Measurements from ENCODE around the gene PLPP7.
"Not testable (repeated sequence)": the region's sequence is repeated elsewhere in the genome, so short reads cannot be mapped to it uniquely, and the experiment has no call there.

PLPP7 gene

DNA sequence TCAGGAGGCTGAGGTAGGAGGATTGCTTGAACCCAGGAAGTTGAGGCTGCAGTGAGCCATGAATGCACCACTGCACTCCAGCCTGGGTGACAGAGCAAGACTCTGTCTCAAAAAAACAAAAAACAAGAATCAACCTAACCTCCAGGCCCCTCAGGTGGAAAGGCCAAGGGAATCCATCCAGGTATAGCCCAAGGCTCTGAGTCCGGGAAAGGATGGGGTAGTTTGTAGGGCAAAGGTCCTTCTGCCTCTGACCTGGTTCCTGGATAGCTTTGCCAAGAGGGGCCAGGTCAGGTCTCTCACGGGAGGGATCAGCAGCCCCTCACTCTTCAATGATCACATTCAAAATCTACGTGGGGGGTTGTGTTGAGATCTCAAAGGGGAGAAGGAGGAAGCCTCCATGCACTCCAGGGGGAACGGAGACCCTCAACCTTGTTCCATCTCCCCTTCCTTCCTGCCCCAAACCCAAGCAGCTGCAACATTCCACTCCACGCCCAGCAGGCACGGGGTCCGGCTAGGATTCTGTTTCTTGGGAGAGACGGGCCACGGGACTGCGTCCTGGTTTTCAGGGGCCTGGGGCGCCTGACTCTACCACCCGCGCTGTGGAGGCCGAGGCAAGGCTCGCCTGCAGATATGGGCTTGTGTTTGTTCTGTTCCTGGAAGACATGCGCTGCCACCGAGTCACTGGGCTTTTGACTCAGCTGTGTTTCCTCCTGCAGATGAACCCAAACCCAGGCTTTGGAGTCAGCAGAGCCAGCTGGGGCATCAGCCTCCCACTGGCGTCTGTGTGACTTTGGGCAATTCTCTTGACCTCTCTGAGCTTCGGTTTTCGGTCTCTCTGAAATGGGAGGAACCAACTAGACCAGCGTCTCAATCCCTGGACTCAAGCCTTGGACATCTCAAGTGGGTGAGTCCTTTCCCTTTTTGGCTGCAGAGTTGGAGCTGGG is 35.5 kb downstream of the PLPP7 start:
- H3K4me3 ChIP-seq (ENCODE audit: low read depth, low read length), result no peak overlapping the region
- no peak for DNase-seq (ENCODE audit: low read depth)
- TF ChIP-seq, protein P1, sequence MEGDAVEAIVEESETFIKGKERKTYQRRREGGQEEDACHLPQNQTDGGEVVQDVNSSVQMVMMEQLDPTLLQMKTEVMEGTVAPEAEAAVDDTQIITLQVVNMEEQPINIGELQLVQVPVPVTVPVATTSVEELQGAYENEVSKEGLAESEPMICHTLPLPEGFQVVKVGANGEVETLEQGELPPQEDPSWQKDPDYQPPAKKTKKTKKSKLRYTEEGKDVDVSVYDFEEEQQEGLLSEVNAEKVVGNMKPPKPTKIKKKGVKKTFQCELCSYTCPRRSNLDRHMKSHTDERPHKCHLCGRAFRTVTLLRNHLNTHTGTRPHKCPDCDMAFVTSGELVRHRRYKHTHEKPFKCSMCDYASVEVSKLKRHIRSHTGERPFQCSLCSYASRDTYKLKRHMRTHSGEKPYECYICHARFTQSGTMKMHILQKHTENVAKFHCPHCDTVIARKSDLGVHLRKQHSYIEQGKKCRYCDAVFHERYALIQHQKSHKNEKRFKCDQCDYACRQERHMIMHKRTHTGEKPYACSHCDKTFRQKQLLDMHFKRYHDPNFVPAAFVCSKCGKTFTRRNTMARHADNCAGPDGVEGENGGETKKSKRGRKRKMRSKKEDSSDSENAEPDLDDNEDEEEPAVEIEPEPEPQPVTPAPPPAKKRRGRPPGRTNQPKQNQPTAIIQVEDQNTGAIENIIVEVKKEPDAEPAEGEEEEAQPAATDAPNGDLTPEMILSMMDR (IDR thresholded peaks at IDR 0.05; ENCODE audit: low read depth, low read length, missing control alignments), result no peak

DNA sequence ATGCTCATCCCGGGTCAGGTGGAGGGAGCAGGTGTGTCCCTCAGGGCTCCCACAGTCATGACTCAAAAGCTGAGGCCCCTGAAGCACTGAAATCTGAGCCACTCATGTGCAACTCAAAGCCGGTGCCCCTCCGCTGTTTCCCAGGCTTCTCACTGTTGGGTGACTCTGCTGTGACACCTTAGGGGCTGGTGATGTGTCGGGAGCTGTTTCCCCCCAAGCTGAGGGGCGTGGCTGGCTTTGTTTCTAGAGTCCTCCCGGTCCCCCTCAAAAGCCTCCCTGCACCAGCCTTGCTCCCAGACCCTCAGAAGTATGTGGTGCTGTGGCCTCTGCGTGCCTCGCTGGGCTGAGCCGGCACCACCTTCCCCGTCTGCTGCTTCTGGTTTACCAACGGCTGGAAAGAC is 39.7 kb downstream of the PLPP7 start:
- no peak for DNase-seq (ENCODE audit: low read depth)
- H3K4me3 ChIP-seq (ENCODE audit: low read depth, low read length), result no peak overlapping the region
- TF ChIP-seq, protein P1 (IDR thresholded peaks at IDR 0.05; ENCODE audit: low read depth, low read length, missing control alignments), result no peak

DNA sequence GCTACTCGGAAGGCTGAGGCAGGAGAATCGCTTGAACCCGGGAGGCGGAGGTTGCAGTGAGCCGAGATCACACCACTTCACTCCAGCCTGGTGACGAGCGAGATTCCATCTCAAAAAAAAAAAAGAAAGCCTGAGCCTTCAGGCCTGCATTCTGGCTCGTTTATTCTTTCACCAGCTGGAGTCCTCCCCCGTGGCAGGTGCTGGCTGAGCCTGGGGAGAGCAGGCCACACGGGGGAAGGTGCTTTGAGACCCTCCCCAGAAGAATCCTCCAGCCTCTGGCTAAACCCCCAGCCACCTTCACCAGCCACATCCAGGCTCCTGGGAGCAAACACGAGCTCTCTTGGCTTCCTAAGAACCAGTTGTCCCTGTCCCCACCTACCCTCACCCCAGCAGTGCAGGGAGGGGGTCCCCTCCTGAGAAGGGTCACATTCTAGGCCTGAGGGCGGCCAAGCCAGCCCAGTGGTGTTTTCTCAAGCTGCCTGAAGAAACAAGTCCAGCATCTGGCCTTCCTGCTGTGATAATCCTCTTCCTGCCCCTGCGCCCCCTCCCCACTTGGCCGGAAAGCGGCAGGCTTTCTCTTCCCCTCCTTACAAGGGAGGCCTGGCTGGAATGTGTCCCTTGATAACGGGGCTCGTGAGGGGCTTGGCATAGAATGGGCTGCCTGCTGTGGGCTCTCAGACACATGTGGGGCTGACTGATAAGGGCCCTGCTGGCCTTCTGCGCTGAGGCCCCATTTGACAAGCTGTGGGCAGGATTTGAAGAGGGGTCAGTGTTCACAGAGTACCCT is 41.5 kb downstream of the PLPP7 start:
- TF ChIP-seq, protein P1 (IDR thresholded peaks at IDR 0.05; ENCODE audit: low read depth, low read length, missing control alignments), result no peak
- H3K4me3 ChIP-seq (ENCODE audit: low read depth, low read length), result no peak overlapping the region

DNA sequence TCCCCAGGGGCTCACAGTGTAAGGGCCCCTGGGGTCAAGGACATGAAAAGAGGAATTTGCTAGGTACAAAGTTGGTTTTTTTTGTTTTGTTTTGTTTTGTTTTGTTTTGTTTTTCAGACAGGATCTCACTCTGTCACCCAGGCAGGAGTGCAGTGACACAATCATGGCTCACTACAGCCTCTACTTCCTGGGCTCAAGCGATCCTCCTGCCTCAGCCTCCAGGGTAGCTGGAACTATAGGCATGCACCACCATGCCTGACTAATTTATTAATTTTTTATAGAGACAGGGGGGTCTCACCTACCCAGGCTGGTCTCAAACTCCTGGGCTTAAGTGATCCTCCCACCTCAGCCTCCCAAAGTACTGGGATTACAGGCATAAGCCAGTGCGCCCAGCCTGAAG is 42.5 kb downstream of the PLPP7 start:
- not testable (repeated sequence) for H3K4me3 ChIP-seq (ENCODE audit: low read depth, low read length); DNase-seq (ENCODE audit: low read depth)

More for the DNA sequence above, 41.5 kb downstream of the PLPP7 start:
- DNase-seq (ENCODE audit: low read depth), result no peak

DNA sequence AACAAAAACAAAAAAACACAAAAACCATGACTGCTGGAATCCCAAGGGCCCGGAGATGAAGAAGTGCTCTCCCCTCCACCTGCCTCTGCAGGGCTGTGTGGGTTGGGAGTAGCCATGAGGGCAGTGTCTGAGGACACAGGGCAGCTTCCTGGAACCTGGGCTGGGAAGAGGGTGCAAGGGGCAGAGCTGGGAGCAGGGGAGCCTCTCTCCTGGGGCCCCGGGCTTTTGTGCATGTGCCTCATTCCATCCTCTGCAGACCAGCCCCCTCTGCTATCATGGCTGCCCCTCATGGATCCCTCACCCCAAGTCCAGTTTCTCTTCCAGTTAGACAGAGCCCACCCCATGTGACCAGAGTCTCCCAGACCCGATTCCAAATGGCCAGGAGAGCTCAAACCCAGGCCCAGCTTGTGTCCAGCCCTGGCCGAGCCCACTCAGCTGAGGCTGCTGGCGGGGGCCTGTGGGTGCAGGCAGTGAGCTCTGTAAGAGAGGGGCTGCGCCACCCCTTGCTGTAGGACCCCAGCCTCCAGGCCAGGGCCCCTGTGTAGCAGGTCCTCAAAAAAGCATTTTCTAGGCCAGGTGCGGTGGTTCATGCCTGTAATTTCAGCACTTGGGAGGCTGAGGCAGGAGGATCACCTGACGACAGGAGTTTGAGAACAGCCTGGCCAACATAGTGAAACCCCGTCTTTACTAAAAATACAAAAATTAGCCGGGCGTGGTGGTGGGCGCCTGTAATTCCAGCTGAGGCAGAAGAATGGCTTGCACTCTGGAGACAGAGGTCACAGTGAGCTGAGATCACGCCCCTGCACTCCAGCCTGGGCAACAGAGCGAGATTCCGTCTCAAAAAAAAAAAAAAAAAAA is 44.5 kb downstream of the PLPP7 start:
- H3K4me3 ChIP-seq (ENCODE audit: low read depth, low read length), result no peak overlapping the region
- TF ChIP-seq, protein P1 (IDR thresholded peaks at IDR 0.05; ENCODE audit: low read depth, low read length, missing control alignments), result no peak
- DNase-seq (ENCODE audit: low read depth), result no peak

DNA sequence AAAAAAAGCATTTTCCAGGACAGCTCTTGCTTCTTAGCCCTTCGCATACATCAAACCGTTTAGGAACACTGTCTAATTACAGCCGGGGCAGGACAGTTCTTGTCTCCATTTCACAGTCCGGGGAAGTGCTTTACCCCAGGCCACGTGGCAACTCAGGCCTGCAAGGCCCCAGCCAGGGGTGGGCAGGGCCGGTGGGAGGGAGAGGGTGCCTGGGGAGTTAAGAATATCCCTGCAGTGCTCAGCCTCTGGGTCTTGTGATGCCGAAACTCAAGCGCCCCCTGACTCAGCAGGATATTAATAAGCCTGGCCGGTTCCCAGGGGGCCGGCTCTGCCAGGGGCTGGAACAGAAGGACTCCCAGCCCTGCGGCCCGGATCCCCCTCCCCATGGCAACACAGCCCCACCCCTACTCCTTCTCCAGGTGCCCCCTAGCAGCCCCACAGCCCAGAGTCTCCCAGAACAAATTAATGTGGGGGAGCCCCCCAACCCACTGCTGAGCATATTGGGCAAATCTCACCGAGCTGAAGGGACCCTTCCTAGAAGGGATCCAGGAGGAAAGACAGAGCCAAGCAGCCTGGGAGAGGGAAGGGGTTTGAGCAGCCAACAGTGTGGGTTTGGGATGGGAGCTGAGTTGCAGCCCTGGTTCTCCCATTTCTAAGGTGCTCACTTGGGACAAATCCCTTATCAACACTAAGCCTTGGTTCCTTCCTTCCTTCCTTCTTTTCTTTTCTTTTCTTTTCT is 45.3 kb downstream of the PLPP7 start:
- DNase-seq (ENCODE audit: low read depth), result no peak
- no peak overlapping the region for H3K4me3 ChIP-seq (ENCODE audit: low read depth, low read length)
- TF ChIP-seq, protein P1 (IDR thresholded peaks at IDR 0.05; ENCODE audit: low read depth, low read length, missing control alignments), result no peak

All from GM12864 (cell line).